K562 (cell line): ENCODE results near the gene KCNF1. TPM values are rescaled to one million over a fixed set of nuclear protein-coding genes. Genes with fewer than 3 reads are reported as not detected.

Experiments used
- ATAC-seq: fragments of 200-7000 bp; cut with Tn5 transposase; 3 replicates; pipeline ENCODE4 v1.9.1; 2020; ENCODE audit warnings: moderate library complexity
- BruUV-seq: library from RNA; stranded (reverse); fragments of 400-500 nt; replicated peaks from 2 replicates; lab custom pipeline; 2021; lab: Mats Ljungman, UMichigan
- CTCF ChIA-PET: fragments of 300-600 bp; formaldehyde crosslinking; extraction: SDS; loops from one replicate; lab custom pipeline; 2021; ENCODE audit warnings: low intra/inter-chr PET ratio; lab: Yijun Ruan, JAX
- POLR2A ChIA-PET: fragments of 300-600, 350-650 bp; sonication (Branson Sonifier 250); formaldehyde crosslinking; extraction: SDS; loops from one replicate; lab custom pipeline; 2021; ENCODE audit warnings: antibody characterized with exemption, inconsistent platforms; lab: Yijun Ruan, JAX
- DNase-seq, 4 experiments: peaks; one replicate each; pipeline versions ENCODE4 v3.0.0 to v3.0.0-alpha.2; 2011 to 2018; ENCODE audit warnings: low spot score in 3 of 4, mixed read lengths in 3 of 4; ENCODE audit errors: extremely low read depth in 1 of 4
- FAIRE-seq: peaks from 2 replicates; lab custom pipeline; 2011; peaks lifted over from hg19 to GRCh38; lab: Jason Lieb, UNC
- H2AFZ ChIP-seq: 2 replicates; pipeline ENCODE4 v1.6.0; 2011; ENCODE audit warnings: low read depth, low read length, control low read depth, inconsistent platforms
- H3K27ac ChIP-seq: fragments of 200-600 bp; 3 replicates; pipeline ENCODE4 v1.8.0; 2011; ENCODE audit warnings: low read depth, mild to moderate bottlenecking, control low read depth, inconsistent platforms, low read length, moderate library complexity, mixed read lengths; ENCODE audit errors: extremely low read depth
- H3K27me3 ChIP-seq, 2 experiments: fragments of 300-600 bp in 1 of 2; 2 replicates in 1 of 2; 3 replicates in 1 of 2; pipeline versions ENCODE4 v1.6.0 to v1.8.0; 2011; ENCODE audit warnings: inconsistent platforms in 2 of 2, low read length in 2 of 2, mild to moderate bottlenecking in 1 of 2, mixed read lengths in 1 of 2, moderate library complexity in 1 of 2; ENCODE audit not compliant: control insufficient read depth in 2 of 2, insufficient read depth in 2 of 2
- H3K36me3 ChIP-seq: fragments of 300-600 bp; 3 replicates; pipeline ENCODE4 v1.8.0; 2011; ENCODE audit warnings: mild to moderate bottlenecking, low read length, inconsistent platforms; ENCODE audit not compliant: control insufficient read depth, insufficient read depth
- H3K4me1 ChIP-seq, 2 experiments: fragments of 200-600 bp in 1 of 2; replicated peaks in 1 of 2; 2 replicates in 1 of 2; 3 replicates in 1 of 2; pipeline versions ENCODE4 v1.5.1 to v1.8.0; 2011; ENCODE audit warnings: inconsistent platforms in 2 of 2, low read length in 2 of 2, mild to moderate bottlenecking in 1 of 2, mixed read lengths in 1 of 2, moderate library complexity in 1 of 2; ENCODE audit not compliant: control insufficient read depth in 2 of 2, insufficient read depth in 2 of 2
- H3K4me2 ChIP-seq: 2 replicates; pipeline ENCODE4 v1.6.1; 2011; ENCODE audit warnings: low read length, control low read depth, inconsistent platforms, mixed read lengths; ENCODE audit not compliant: insufficient read depth
- H3K4me3 ChIP-seq: fragments of 200-600 bp; sonication (generic), shearing (Covaris generic); 2 replicates; pipeline ENCODE4 v1.5.1; 2016; ENCODE audit warnings: control low read depth, inconsistent platforms
- H3K79me2 ChIP-seq: fragments of 200-600 bp; 3 replicates; pipeline ENCODE4 v1.8.0; 2011; ENCODE audit warnings: low read length, inconsistent platforms; ENCODE audit not compliant: control insufficient read depth, insufficient read depth
- H3K9ac ChIP-seq, 2 experiments: 2 replicates each; pipeline versions ENCODE4 v1.6.0 to v1.6.1; 2011; ENCODE audit warnings: low read depth in 2 of 2, low read length in 2 of 2, control low read depth in 1 of 2, inconsistent platforms in 1 of 2, mild to moderate bottlenecking in 1 of 2, mixed read lengths in 1 of 2; ENCODE audit not compliant: insufficient read depth in 1 of 2
- H3K9me1 ChIP-seq: one replicate; pipeline ENCODE4 v1.6.0; 2011; ENCODE audit warnings: inconsistent platforms, mild to moderate bottlenecking, low read length, moderate library complexity; ENCODE audit not compliant: control insufficient read depth, insufficient read depth
- H3K9me3 ChIP-seq: replicated peaks from 2 replicates; pipeline ENCODE4 v1.5.1; 2011; ENCODE audit warnings: low read depth, low read length, inconsistent platforms; ENCODE audit not compliant: control insufficient read depth, insufficient read depth
- H4K20me1 ChIP-seq: replicated peaks from 2 replicates; pipeline ENCODE4 v1.6.1; 2011; ENCODE audit warnings: low read length, inconsistent platforms, mixed read lengths; ENCODE audit not compliant: control insufficient read depth, insufficient read depth
- ETV1 ChIP-seq: fragments of 450-650 bp; conservative IDR thresholded peaks from 2 replicates; pipeline ENCODE4 v1.6.1; 2016; ENCODE audit warnings: missing genetic modification characterization, control low read depth, low read depth, missing compliant biosample characterization
- NR4A1 ChIP-seq, 2 experiments: fragments of 250-450 bp in 1 of 2; fragments of 450-650 bp in 1 of 2; sonication (Bioruptor Pico) in 1 of 2; IDR thresholded peaks; 2 replicates each; pipeline versions ENCODE4 v1.4.0 to v1.6.1; 2016 to 2020; ENCODE audit warnings: mild to moderate bottlenecking in 2 of 2, missing compliant biosample characterization in 1 of 2, missing genetic modification characterization in 1 of 2, moderate library complexity in 1 of 2
- PYGO2 ChIP-seq: fragments of 450-650 bp; IDR thresholded peaks from 2 replicates; pipeline ENCODE4 v1.6.1; 2016; ENCODE audit warnings: mild to moderate bottlenecking, missing genetic modification characterization, moderate library complexity, missing compliant biosample characterization
- SP2 ChIP-seq: IDR thresholded peaks from 2 replicates; pipeline ENCODE4 v1.6.1; 2011; ENCODE audit warnings: mild to moderate bottlenecking, low read depth, low read length, moderate library complexity; ENCODE audit not compliant: poor library complexity, severe bottlenecking; ENCODE audit errors: extremely low read depth
- TGIF2 ChIP-seq: sonication (generic); formaldehyde crosslinking; IDR thresholded peaks from 2 replicates; pipeline ENCODE4 v1.8.1; 2022; ENCODE audit warnings: mild to moderate bottlenecking, missing genetic modification reagents, moderate library complexity
- TRIM28 ChIP-seq: fragments of 450-650 bp; IDR thresholded peaks from 2 replicates; pipeline ENCODE4 v1.6.1; 2017
- ZNF121 ChIP-seq: sonication (generic); formaldehyde crosslinking; conservative IDR thresholded peaks from 2 replicates; pipeline ENCODE4 v1.8.0; 2022; ENCODE audit warnings: missing genetic modification reagents
- WGBS: fragments of 100-300 bp; shearing (Covaris generic); methylation state at CpG from one replicate; pipeline ENCODE4 v1.1.6; 2016; ENCODE audit warnings: low coverage, mixed read lengths; ENCODE audit not compliant: insufficient coverage; ENCODE audit errors: missing lambda C conversion rate; 5-methylcytosine and 5-hydroxymethylcytosine counted together
- in situ Hi-C: fragments of 300-500 bp; cut with MboI; formaldehyde crosslinking; loops from 4 replicates; pipeline ENCODE4 v1.15.0; 2018; ENCODE audit warnings: inconsistent platforms, mixed read lengths
- intact Hi-C: fragments of 100-400 bp; cut with micrococcal nuclease; formaldehyde crosslinking; loops from 2 replicates; pipeline ENCODE4 v1.14.2; 2022
- polyA plus RNA-seq, 8 experiments: library from polyadenylated mRNA; depleted of rRNA in 4 of 8; stranded (reverse) in 5 of 8; unstranded in 3 of 8; fragments of >200 nt; fragmentation: Nextera tagmentation in 2 of 8; fragmentation: Illumina TruSeq in 1 of 8; extraction: Ambion mirVana in 2 of 8; extraction: Trizol in 1 of 8; gene quantifications; 2 replicates each; pipeline versions ENCODE4 v1.2.1 to v1.2.3, GENCODE V29; 2011 to 2014; ENCODE audit warnings: inconsistent platforms in 1 of 8, missing spikeins in 1 of 8
- total RNA-seq, 7 experiments: library from RNA; depleted of rRNA in 6 of 7; stranded (reverse); fragments of >200 nt in 6 of 7; fragmentation: Illumina TruSeq in 2 of 7; extraction: Trizol in 2 of 7; gene quantifications; 2 replicates each; pipeline versions ENCODE4 v1.2.1 to v1.2.3, GENCODE V29; 2011 to 2021; ENCODE audit warnings: low replicate concordance in 1 of 7
- TF ChIP-seq, protein P1 (sequence below): sonication (generic); formaldehyde crosslinking; IDR thresholded peaks from 2 replicates; pipeline ENCODE4 v1.8.0; 2022; ENCODE audit warnings: mild to moderate bottlenecking, missing genetic modification reagents, borderline replicate concordance
- TF ChIP-seq, protein P2 (sequence below): fragments of 250-450 bp; sonication (Bioruptor Pico); IDR thresholded peaks from 2 replicates; pipeline ENCODE4 v1.8.0; 2021; ENCODE audit warnings: borderline replicate concordance, mild to moderate bottlenecking, moderate library complexity; ENCODE audit not compliant: poor library complexity, severe bottlenecking

Gene KCNF1
- total and polyA plus RNA-seq, 9 of the 15 experiments (the other 6 are each of a cell fraction or from before 2014, with no cell fraction given) = not detected

DNA sequence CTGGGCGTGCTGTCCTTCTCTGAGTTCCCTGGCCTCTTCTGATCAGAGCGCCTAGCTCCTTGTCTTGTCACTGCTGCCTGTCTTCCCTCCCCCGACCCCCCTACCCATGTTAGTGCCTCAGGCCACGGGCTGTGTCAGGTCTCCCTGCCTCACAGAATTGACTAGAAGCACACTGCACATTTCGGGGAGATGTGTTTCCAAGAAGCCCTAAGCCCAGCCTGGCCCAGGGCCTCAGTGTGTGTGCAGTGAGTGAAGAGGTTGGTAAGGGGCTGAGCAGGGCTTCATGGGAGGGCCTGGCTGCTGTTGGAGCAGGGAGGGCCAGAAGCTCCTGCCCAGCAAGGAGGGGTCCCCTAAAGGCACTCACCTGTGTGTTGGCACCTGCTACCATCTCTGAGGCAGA lies 13.1 kb downstream of the KCNF1 start:
- Histone ChIP-seq H4K20me1 (0 out of 2 replicates have a peak, but pooled peaks cover 18% of the 10 kb centered on the region), H3K27me3 (peaks cover 21 to 64% of the 10 kb centered on the region in 2 experiments), H3K9ac (no peak overlapping the region), H3K4me2 (no peak overlapping the region), H3K4me1 (peaks cover 0 to 1% of the 10 kb centered on the region in 2 experiments; a peak in 1 of 5 replicates), H3K79me2 (no peaks in the 10 kb centered on the region), H2AFZ (no peak overlapping the region), H3K9me1 (peaks cover 5% of the 10 kb centered on the region), H3K36me3 (no peaks in the 10 kb centered on the region), H3K9me3 (no peaks in the 10 kb centered on the region), H3K4me3 (no peak overlapping the region), H3K27ac (no peak overlapping the region)
- no peak for TF ChIP-seq NR4A1 (CRISPR knock-in tag; IDR thresholded peaks at IDR 0.05)
- TF ChIP-seq NR4A1 (tag; IDR thresholded peaks at IDR 0.05) = no peak
- TF ChIP-seq, protein P1, sequence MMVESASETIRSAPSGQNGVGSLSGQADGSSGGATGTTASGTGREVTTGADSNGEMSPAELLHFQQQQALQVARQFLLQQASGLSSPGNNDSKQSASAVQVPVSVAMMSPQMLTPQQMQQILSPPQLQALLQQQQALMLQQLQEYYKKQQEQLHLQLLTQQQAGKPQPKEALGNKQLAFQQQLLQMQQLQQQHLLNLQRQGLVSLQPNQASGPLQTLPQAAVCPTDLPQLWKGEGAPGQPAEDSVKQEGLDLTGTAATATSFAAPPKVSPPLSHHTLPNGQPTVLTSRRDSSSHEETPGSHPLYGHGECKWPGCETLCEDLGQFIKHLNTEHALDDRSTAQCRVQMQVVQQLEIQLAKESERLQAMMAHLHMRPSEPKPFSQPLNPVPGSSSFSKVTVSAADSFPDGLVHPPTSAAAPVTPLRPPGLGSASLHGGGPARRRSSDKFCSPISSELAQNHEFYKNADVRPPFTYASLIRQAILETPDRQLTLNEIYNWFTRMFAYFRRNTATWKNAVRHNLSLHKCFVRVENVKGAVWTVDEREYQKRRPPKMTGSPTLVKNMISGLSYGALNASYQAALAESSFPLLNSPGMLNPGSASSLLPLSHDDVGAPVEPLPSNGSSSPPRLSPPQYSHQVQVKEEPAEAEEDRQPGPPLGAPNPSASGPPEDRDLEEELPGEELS (CRISPR knock-in tag) = no peak
- TF ChIP-seq, protein P2, sequence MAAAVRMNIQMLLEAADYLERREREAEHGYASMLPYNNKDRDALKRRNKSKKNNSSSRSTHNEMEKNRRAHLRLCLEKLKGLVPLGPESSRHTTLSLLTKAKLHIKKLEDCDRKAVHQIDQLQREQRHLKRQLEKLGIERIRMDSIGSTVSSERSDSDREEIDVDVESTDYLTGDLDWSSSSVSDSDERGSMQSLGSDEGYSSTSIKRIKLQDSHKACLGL (CRISPR knock-in tag) = no peak
- no peak for TF ChIP-seq PYGO2
- TF ChIP-seq SP2 = no peak
- no peak for TF ChIP-seq TRIM28
- TF ChIP-seq ETV1 = no peak
- TF ChIP-seq TGIF2 (CRISPR knock-in tag) = no peak
- TF ChIP-seq ZNF121 (CRISPR knock-in tag) = no peak
- in situ Hi-C loops (no loop called here), intact Hi-C loops (no loop called here)
- 0% methylated on average over 5 of the region's 5 CpGs for WGBS
- ChIA-PET POLR2A (no interaction called here), CTCF (no interaction called here)
- FAIRE-seq (no peak), ATAC-seq (no peak), DNase-seq (no peak)
- no TSS peak for BruUV-seq
